GM19397 (cell line): ENCODE data around the gene IMPDH2.

ENCODE experiments used
- ATAC-seq: cut with Tn5 transposase; IDR thresholded peaks from one replicate; pipeline ENCODE4 v1.9.1; 2021; ENCODE audit warnings: mild to moderate bottlenecking, moderate library complexity; ENCODE audit not compliant: unreplicated experiment

Gene IMPDH2

GRCh38 chr3:48984663-48985062, 44.5 kb downstream of the IMPDH2 start:
- no peak for ATAC-seq

- ATAC-seq: no peak
Observed at GRCh38 chr3:48983096-48983495, 46.1 kb downstream of the IMPDH2 start.

GRCh38 chr3:48982686-48983085, 46.5 kb downstream of the IMPDH2 start:
- ATAC-seq: no peak

- ATAC-seq: no peak
Observed at GRCh38 chr3:48982016-48982415, 47.2 kb downstream of the IMPDH2 start.

DNA sequence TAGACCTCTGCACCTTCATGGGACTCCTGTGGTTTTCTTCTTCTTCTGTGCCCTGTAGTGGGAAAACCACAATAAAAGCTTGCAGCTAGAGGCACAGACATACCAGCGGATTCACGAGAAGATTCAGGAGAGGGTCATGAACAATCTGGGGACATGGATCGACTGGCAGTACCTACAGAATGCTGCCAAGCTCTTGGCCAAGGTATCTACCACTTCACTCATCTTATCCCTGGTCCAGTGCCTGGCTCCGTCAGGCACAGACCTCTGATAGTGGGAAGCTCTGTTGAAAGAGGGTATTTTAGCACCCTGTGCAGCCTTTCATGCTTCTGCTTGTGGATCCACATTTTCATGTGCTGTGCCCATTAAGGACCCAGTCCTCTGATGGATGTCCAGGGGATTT, 48.9 kb downstream of the IMPDH2 start:
- ATAC-seq: no peak

DNA sequence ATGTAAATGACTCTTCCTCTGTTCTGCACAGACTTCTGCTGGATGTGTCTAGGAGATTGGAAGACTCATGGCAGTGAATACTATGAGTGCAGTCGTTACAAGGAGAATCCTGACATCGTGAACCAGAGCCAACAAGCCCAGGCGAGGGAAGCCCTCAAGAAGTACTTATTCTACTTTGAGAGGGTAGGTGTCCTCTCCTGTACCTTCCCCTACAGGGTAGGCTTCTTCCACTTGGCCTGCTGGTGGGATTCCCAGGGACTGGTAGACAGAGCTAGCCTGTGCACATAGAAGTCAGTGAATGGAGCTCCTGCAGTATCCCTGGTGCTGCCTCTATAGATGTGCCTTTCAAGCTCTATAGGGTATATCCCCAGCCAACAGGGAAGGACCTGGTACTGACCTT, 49.7 kb downstream of the IMPDH2 start:
- ATAC-seq: no peak
